Measurements from ENCODE around the gene KRT26.

Gene KRT26

GRCh38 chr17:40801157-40801556 lies 29.2 kb upstream of the KRT26 start:
- H3K4me3 ChIP-seq (ENCODE audit: low read length), result no peak overlapping the region
- H3K79me2 ChIP-seq (ENCODE audit: control insufficient read depth, low read length), result no peaks in the 10 kb centered on the region
- no peaks in the 10 kb centered on the region for H3K36me3 ChIP-seq (ENCODE audit: control insufficient read depth, low read length)
- H3F3A ChIP-seq (ENCODE audit: control insufficient read depth, insufficient read depth), result no peaks in the 10 kb centered on the region
- H3K4me1 ChIP-seq (ENCODE audit: control insufficient read depth, low read length), result no peaks in the 10 kb centered on the region
- no peaks in the 10 kb centered on the region for H4K20me1 ChIP-seq (ENCODE audit: control insufficient read depth, insufficient read depth, low read depth, low read length)
- no peak overlapping the region for H3K4me2 ChIP-seq (ENCODE audit: low read length)
- no peaks in the 10 kb centered on the region for H3K9me3 ChIP-seq (ENCODE audit: control insufficient read depth, insufficient read depth, low read length)
- TF ChIP-seq EZH2phosphoT487 (IDR thresholded peaks at IDR 0.05; ENCODE audit: borderline replicate concordance, low read length), result no peak
- TF ChIP-seq CTCF (IDR thresholded peaks at IDR 0.05; ENCODE audit: low read depth, low read length, poor library complexity, severe bottlenecking), result no peak
- H3K9me2 ChIP-seq (replicated peaks; ENCODE audit: control insufficient read depth, low read length), result no peaks in the 10 kb centered on the region
- peaks cover 34% of the 10 kb centered on the region for H3K27me3 ChIP-seq (ENCODE audit: control insufficient read depth, low read length)
- no peak overlapping the region for H3K27ac ChIP-seq (ENCODE audit: low read depth, low read length)

- H4K20me1 ChIP-seq (ENCODE audit: control insufficient read depth, insufficient read depth, low read depth, low read length), result no peaks in the 10 kb centered on the region
- no peaks in the 10 kb centered on the region for H3K36me3 ChIP-seq (ENCODE audit: control insufficient read depth, low read length)
- no peak overlapping the region for H3K4me2 ChIP-seq (ENCODE audit: low read length)
- H3K9me2 ChIP-seq (replicated peaks; ENCODE audit: control insufficient read depth, low read length), result no peaks in the 10 kb centered on the region
- no peak overlapping the region for H3K4me3 ChIP-seq (ENCODE audit: low read length)
- H3K4me1 ChIP-seq (ENCODE audit: control insufficient read depth, low read length), result no peaks in the 10 kb centered on the region
- TF ChIP-seq CTCF (IDR thresholded peaks at IDR 0.05; ENCODE audit: low read depth, low read length, poor library complexity, severe bottlenecking) (no peak), EZH2phosphoT487 (IDR thresholded peaks at IDR 0.05; ENCODE audit: borderline replicate concordance, low read length) (no peak)
- no peaks in the 10 kb centered on the region for H3K9me3 ChIP-seq (ENCODE audit: control insufficient read depth, insufficient read depth, low read length)
- peaks cover 34% of the 10 kb centered on the region for H3K27me3 ChIP-seq (ENCODE audit: control insufficient read depth, low read length)
- H3F3A ChIP-seq (ENCODE audit: control insufficient read depth, insufficient read depth), result no peaks in the 10 kb centered on the region
- H3K27ac ChIP-seq (ENCODE audit: low read depth, low read length), result no peak overlapping the region
- H3K79me2 ChIP-seq (ENCODE audit: control insufficient read depth, low read length), result no peaks in the 10 kb centered on the region
Measured at GRCh38 chr17:40800381-40800780, 28.4 kb upstream of the KRT26 start.

- H3K9me3 ChIP-seq (ENCODE audit: control insufficient read depth, insufficient read depth, low read length), result no peaks in the 10 kb centered on the region
- H3K4me2 ChIP-seq (ENCODE audit: low read length), result no peak within 1 kb of the TSS
- H3K79me2 ChIP-seq (ENCODE audit: control insufficient read depth, low read length), result no peaks in the 10 kb centered on the region
- no peak within 1 kb of the TSS for H3K27ac ChIP-seq (ENCODE audit: low read depth, low read length)
- H3F3A ChIP-seq (ENCODE audit: control insufficient read depth, insufficient read depth), result no peaks in the 10 kb centered on the region
- no peaks in the 10 kb centered on the region for H3K36me3 ChIP-seq (ENCODE audit: control insufficient read depth, low read length)
- no peak within 1 kb of the TSS for H3K4me3 ChIP-seq (ENCODE audit: low read length)
- H4K20me1 ChIP-seq (ENCODE audit: control insufficient read depth, insufficient read depth, low read depth, low read length), result no peaks in the 10 kb centered on the region
- H3K27me3 ChIP-seq (ENCODE audit: control insufficient read depth, low read length), result peaks cover 32% of the 10 kb centered on the region
- no peak for TF ChIP-seq EZH2phosphoT487 (IDR thresholded peaks at IDR 0.05; ENCODE audit: borderline replicate concordance, low read length)
- no peak for TF ChIP-seq CTCF (IDR thresholded peaks at IDR 0.05; ENCODE audit: low read depth, low read length, poor library complexity, severe bottlenecking)
- no peaks in the 10 kb centered on the region for H3K9me2 ChIP-seq (replicated peaks; ENCODE audit: control insufficient read depth, low read length)
- H3K4me1 ChIP-seq (ENCODE audit: control insufficient read depth, low read length), result no peaks in the 10 kb centered on the region
Measured at GRCh38 chr17:40799859-40800258, 27.9 kb upstream of the KRT26 start, which contains the start of gene KRT28. Gene KRT28 (minus strand): TSS chr17:40799959. CDS start chr17:40799893, 66 bp downstream.

Measured in DOHH2 (cell line).